Spleen (tissue), 11 donors: ENCODE measurements around the gene SPOP. TPM values are rescaled to one million over a fixed set of nuclear protein-coding genes. Genes with fewer than 3 reads are reported as not detected.

ENCODE experiments used
- DNase-seq: peaks from one replicate; pipeline ENCODE4 v3.0.0-alpha.2; 2020
- H3K27ac ChIP-seq, 8 donors: fragments of 200-600 bp; sonication (generic) in 7 of 8; 1 replicate in 4 of 8; 2 replicates in 4 of 8; pipeline versions ENCODE4 v1.5.0 to v1.8.0; 2016 to 2021; ENCODE audit warnings: inconsistent platforms in 4 of 8, mild to moderate bottlenecking in 4 of 8, moderate library complexity in 1 of 8
- H3K27me3 ChIP-seq, 7 donors: fragments of 200-600 bp; sonication (generic) in 6 of 7; replicated peaks in 1 of 7; 1 replicate in 4 of 7; 2 replicates in 3 of 7; pipeline versions ENCODE4 v1.5.0 to v1.8.0; 2016 to 2021; ENCODE audit warnings: inconsistent platforms in 3 of 7, mild to moderate bottlenecking in 1 of 7
- H3K36me3 ChIP-seq, 6 donors: fragments of 200-600 bp; sonication (generic) in 5 of 6; 1 replicate in 4 of 6; 2 replicates in 2 of 6; pipeline versions ENCODE4 v1.5.0 to v1.8.0; 2016 to 2021; ENCODE audit warnings: inconsistent platforms in 2 of 6
- H3K4me1 ChIP-seq, 6 donors: fragments of 200-600 bp; sonication (generic) in 5 of 6; 1 replicate in 3 of 6; 2 replicates in 3 of 6; pipeline versions ENCODE4 v1.5.0 to v1.8.0; 2016 to 2021; ENCODE audit warnings: inconsistent platforms in 3 of 6
- H3K4me3 ChIP-seq, 8 donors: fragments of 200-600 bp; sonication (generic) in 7 of 8; 1 replicate in 4 of 8; 2 replicates in 4 of 8; pipeline versions ENCODE4 v1.5.0 to v1.8.0; 2016 to 2021; ENCODE audit warnings: inconsistent platforms in 4 of 8, mild to moderate bottlenecking in 4 of 8, moderate library complexity in 2 of 8
- H3K9me3 ChIP-seq, 8 donors: fragments of 200-600 bp; sonication (generic) in 7 of 8; 1 replicate in 4 of 8; 2 replicates in 4 of 8; pipeline versions ENCODE4 v1.5.0 to v1.8.0; 2016 to 2021; ENCODE audit warnings: inconsistent platforms in 4 of 8
- POLR2A ChIP-seq, 3 donors: fragments of 450-650 bp; IDR thresholded peaks; one replicate each; pipeline ENCODE4 v1.5.1; 2017; ENCODE audit warnings: antibody characterized with exemption in 3 of 3, mild to moderate bottlenecking in 1 of 3
- POLR2AphosphoS5 ChIP-seq, 3 donors: sonication (generic); formaldehyde crosslinking; IDR thresholded peaks; one replicate each; pipeline ENCODE4 v1.5.1; 2017; ENCODE audit warnings: antibody characterized with exemption in 3 of 3
- WGBS, 5 donors: extraction: QIAGEN DNeasy Blood & Tissue Kit in 3 of 5; methylation state at CpG; one replicate each; pipeline versions ENCODE4 v1.1.5 to v1.1.7; 2013 to 2018; 5-methylcytosine and 5-hydroxymethylcytosine counted together
- intact Hi-C: fragments of 100-400 bp; cut with DNase I; formaldehyde crosslinking; loops from one replicate; pipeline ENCODE4 v1.15.0; 2023; ENCODE audit warnings: low total_unique reads
- polyA plus RNA-seq, 3 donors: library from polyadenylated mRNA; stranded (reverse); fragments of 200-250 nt; gene quantifications; one replicate each; pipeline ENCODE4 v1.2.1, GENCODE V29; 2013
- total RNA-seq, 7 donors: library from RNA; depleted of rRNA in 3 of 7; stranded (reverse); fragments of >200 nt in 3 of 7; fragmentation: NEBNext Ultra II Directional in 4 of 7; extraction: Animal tissue kit (Norgen Biotek cat#: 25700) in 4 of 7; gene quantifications; one replicate each; pipeline versions ENCODE4 v1.1.0 to v1.2.1, GENCODE V29; 2016 to 2021
- TF ChIP-seq, protein P1 (sequence below), 11 experiments: fragments of 200-600 bp in 7 of 11; fragments of 450-650 bp in 4 of 11; sonication (generic) in 4 of 11; IDR thresholded peaks in 8 of 11; conservative IDR thresholded peaks in 3 of 11; 1 replicate in 7 of 11; 2 replicates in 4 of 11; pipeline versions ENCODE4 v1.4.0 to v1.8.0; 2016 to 2021; ENCODE audit warnings: antibody characterized with exemption in 11 of 11, inconsistent platforms in 4 of 11, mild to moderate bottlenecking in 1 of 11
- donor health status: healthy with polysubstance abuse.
- donor health status: DM: no; HTN: no; CAD: no; lungs with moderate emphysema.
- donor health status: DM: no; HTN: no; CAD: no.
- donor health status: Bipolar disorder and iron deficiency.
- donor health status: healthy.
- donor health status: DM: no; HTN: no; CAD: no.
- donor health status: DM: yes; HTN: yes; CAD: no.

Gene SPOP
- total and polyA plus RNA-seq, 10 donors = 23.7 to 86.4 (median 67.8) TPM

DNA sequence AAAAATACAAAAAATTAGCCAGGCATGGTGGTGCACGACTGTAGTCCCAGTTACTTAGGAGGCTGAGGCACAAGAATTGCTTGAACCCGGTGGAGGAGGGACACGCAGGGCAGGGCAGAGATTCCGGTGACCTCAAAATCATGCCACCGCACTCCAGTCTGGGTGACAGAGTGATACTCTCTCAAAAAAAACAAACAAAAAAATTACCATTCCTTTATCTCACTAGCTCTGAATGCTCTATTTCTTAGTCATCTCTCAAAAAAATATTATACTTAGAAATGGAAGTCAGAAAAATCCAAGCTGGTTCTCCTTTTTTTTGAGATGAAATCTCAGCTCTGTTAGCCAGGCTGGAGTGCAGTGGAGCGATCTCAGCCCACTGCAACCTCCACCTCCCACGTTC lies 40.8 kb downstream of the SPOP start:
- WGBS, 5 donors = 86 to 94% (median 93%) methylated on average over 7 of the region's 7 CpGs
- no peak for TF ChIP-seq POLR2A (IDR thresholded peaks at IDR 0.05)
- TF ChIP-seq POLR2AphosphoS5 (IDR thresholded peaks at IDR 0.05) = no peak
- TF ChIP-seq, protein P1, sequence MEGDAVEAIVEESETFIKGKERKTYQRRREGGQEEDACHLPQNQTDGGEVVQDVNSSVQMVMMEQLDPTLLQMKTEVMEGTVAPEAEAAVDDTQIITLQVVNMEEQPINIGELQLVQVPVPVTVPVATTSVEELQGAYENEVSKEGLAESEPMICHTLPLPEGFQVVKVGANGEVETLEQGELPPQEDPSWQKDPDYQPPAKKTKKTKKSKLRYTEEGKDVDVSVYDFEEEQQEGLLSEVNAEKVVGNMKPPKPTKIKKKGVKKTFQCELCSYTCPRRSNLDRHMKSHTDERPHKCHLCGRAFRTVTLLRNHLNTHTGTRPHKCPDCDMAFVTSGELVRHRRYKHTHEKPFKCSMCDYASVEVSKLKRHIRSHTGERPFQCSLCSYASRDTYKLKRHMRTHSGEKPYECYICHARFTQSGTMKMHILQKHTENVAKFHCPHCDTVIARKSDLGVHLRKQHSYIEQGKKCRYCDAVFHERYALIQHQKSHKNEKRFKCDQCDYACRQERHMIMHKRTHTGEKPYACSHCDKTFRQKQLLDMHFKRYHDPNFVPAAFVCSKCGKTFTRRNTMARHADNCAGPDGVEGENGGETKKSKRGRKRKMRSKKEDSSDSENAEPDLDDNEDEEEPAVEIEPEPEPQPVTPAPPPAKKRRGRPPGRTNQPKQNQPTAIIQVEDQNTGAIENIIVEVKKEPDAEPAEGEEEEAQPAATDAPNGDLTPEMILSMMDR (IDR thresholded peaks at IDR 0.05 in 8 of 11, conservative IDR thresholded peaks at IDR 0.05 in 3 of 11) = no peak
- Histone ChIP-seq H3K4me1 (peaks cover 9 to 49% (median 26%) of the 10 kb centered on the region in 6 donors), H3K36me3 (peaks cover 0 to 38% (median 0%) of the 10 kb centered on the region in 6 donors), H3K9me3 (peaks cover 0 to 9% (median 3%) of the 10 kb centered on the region in 8 donors), H3K27me3 (no peaks in the 10 kb centered on the region), H3K4me3 (no peak overlapping the region), H3K27ac (no peak overlapping the region)
- intact Hi-C loops = no loop called here
- DNase-seq = no peak

DNA sequence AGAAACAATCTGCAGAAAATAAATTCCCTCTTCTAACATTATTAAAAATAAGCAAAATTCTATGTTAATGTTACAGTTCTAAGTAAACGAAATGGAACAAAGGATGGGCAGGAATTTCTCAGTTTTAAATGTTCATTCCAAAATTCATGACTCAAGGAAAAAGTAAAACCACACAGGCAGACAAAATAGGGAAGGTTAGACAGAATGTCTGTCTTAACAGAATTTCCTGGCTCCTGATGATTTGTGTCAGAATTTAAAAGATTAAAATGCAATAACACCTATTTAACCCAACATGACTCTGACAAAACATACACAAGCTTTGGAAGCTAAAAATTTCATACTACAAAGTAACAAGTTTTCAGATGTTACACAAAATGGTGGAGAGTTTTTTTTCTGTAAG lies 42.8 kb downstream of the SPOP start:
- Histone ChIP-seq H3K27ac (no peak overlapping the region), H3K36me3 (peaks cover 0 to 34% (median 0%) of the 10 kb centered on the region in 6 donors), H3K4me1 (peaks cover 9 to 68% (median 26%) of the 10 kb centered on the region in 6 donors), H3K27me3 (no peaks in the 10 kb centered on the region), H3K9me3 (peaks cover 0 to 9% (median 3%) of the 10 kb centered on the region in 8 donors), H3K4me3 (no peak overlapping the region)
- WGBS, 5 donors = 46 to 61% (median 50%) methylated on average over 1 of the region's 1 CpG
- no peak for DNase-seq
- intact Hi-C loops = no loop called here
- TF ChIP-seq POLR2AphosphoS5 (IDR thresholded peaks at IDR 0.05) (no peak), POLR2A (IDR thresholded peaks at IDR 0.05) (no peak)
- TF ChIP-seq, protein P1 (IDR thresholded peaks at IDR 0.05 in 8 of 11, conservative IDR thresholded peaks at IDR 0.05 in 3 of 11) = no peak

DNA sequence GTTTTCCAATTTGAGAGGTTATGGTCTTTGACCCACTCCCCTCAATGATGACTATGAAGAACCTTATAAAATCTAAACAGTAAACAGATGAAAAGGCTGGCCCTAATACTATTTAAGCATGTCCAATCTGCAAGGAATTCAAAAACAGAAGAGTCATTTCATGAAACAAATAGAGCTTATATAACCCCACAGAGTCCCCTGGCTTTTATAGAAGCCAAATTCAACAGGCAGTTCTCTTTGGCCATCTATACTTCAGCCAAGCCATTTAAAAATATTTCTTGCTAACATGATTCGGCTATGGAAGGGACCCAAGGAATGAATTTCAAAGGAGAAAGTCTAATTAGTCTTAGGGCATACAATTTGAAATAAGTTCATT lies 43.4 kb downstream of the SPOP start:
- Histone ChIP-seq H3K36me3 (peaks cover 0 to 29% (median 0%) of the 10 kb centered on the region in 6 donors), H3K27me3 (no peaks in the 10 kb centered on the region), H3K9me3 (peaks cover 0 to 9% (median 3%) of the 10 kb centered on the region in 8 donors), H3K27ac (peak overlapping the region in 2 of 8 donors; percentile 2 to 6), H3K4me1 (peaks cover 12 to 74% (median 28%) of the 10 kb centered on the region in 6 donors), H3K4me3 (no peak overlapping the region)
- WGBS, 5 donors = 81 to 94% (median 86%) methylated on average over 1 of the region's 1 CpG
- intact Hi-C loops = no loop called here
- TF ChIP-seq POLR2A (IDR thresholded peaks at IDR 0.05) (no peak), POLR2AphosphoS5 (IDR thresholded peaks at IDR 0.05) (no peak)
- TF ChIP-seq, protein P1 (IDR thresholded peaks at IDR 0.05 in 8 of 11, conservative IDR thresholded peaks at IDR 0.05 in 3 of 11) = no peak
- DNase-seq = no peak

DNA sequence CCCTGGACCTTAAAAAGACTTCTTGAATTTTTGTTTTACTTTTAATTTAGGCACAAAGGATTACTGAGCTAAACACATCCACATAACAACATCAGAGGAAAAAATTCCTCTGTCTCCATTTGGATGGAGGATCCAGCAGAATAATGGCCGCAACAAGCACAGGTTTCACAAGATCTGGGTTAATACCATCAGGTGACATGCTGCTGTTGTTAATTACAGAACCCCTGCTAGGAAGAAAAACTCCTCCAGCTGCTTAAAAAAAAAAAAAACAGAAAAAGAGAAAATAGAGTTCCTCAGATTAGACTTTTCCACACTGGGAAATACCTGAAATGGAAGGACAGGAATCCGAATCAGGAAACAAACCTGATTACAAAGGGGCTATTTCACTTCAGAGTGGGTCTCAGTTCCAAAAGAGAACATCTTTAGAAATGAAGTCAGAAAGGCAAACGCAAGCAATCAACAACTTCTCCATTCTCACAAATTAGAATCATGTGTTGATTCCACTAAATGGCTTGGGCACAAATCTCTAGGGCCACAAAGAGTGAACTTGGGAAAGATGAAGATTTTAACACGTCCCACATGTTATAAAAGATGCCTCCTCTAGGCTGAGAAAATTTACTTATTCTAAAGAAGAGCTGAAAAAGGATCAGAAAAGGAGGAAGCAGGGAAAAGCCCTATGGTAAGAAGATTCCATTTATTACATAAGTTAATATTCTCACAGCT lies 44.0 kb downstream of the SPOP start:
- 62 to 83% (median 75%) methylated on average over 4 of the region's 4 CpGs for WGBS, 5 donors
- H3K4me1 ChIP-seq = peaks cover 12 to 80% (median 31%) of the 10 kb centered on the region in 6 donors

More for the DNA sequence above, 44.0 kb downstream of the SPOP start:
- Histone ChIP-seq H3K27ac (peak overlapping the region in 3 of 8 donors; percentile 5 to 19 (median 6)), H3K9me3 (peaks cover 0 to 4% (median under 1%) of the 10 kb centered on the region in 8 donors), H3K36me3 (peaks cover 0 to 23% (median 0%) of the 10 kb centered on the region in 6 donors), H3K27me3 (no peaks in the 10 kb centered on the region), H3K4me3 (no peak overlapping the region)
- intact Hi-C loops = no loop called here
- no peak for DNase-seq
- TF ChIP-seq, protein P1 (IDR thresholded peaks at IDR 0.05 in 8 of 11, conservative IDR thresholded peaks at IDR 0.05 in 3 of 11) = no peak
- TF ChIP-seq POLR2AphosphoS5 (IDR thresholded peaks at IDR 0.05) = no peak
- TF ChIP-seq POLR2A (IDR thresholded peaks at IDR 0.05) = no peak
